Thoracic aorta (tissue), 2 donors: ENCODE measurements around the gene CYP2A7. TPM values are rescaled to one million over a fixed set of nuclear protein-coding genes. Genes with fewer than 3 reads are reported as not detected.
"Not testable (repeated sequence)": the region's sequence is repeated elsewhere in the genome, so short reads cannot be mapped to it uniquely, and the experiment has no call there.

Experiments used
- ATAC-seq: fragments of 150-250 bp; one replicate; pipeline ENCODE4 v1.8.0; 2017; ENCODE audit warnings: low read depth; ENCODE audit not compliant: insufficient number of reproducible peaks, low FRiP score
- DNase-seq: peaks from one replicate; pipeline ENCODE4 v3.0.0-alpha.2; 2020; ENCODE audit warnings: low spot score
- H3K27ac ChIP-seq, 2 donors: fragments of 200-600 bp; sonication (generic); 1 replicate in 1 of 2; 2 replicates in 1 of 2; pipeline ENCODE4 v1.5.1; 2016; ENCODE audit warnings: mild to moderate bottlenecking in 2 of 2, moderate library complexity in 2 of 2
- H3K27me3 ChIP-seq: fragments of 200-600 bp; sonication (generic); replicated peaks from 2 replicates; pipeline ENCODE4 v1.6.0; 2016; ENCODE audit warnings: mild to moderate bottlenecking; ENCODE audit not compliant: insufficient read depth
- H3K36me3 ChIP-seq: fragments of 200-600 bp; sonication (generic); one replicate; pipeline ENCODE4 v1.5.1; 2016
- H3K4me1 ChIP-seq, 2 donors: fragments of 200-600 bp; sonication (generic); 1 replicate in 1 of 2; 2 replicates in 1 of 2; pipeline versions ENCODE4 v1.5.1 to v1.6.0; 2016; ENCODE audit warnings: low read depth in 2 of 2, mild to moderate bottlenecking in 1 of 2; ENCODE audit not compliant: control insufficient read depth in 1 of 2
- H3K4me3 ChIP-seq: fragments of 200-600 bp; sonication (generic); 2 replicates; pipeline ENCODE4 v1.5.1; 2016; ENCODE audit warnings: mild to moderate bottlenecking
- H3K9me3 ChIP-seq: fragments of 200-600 bp; sonication (generic); 2 replicates; pipeline ENCODE4 v1.5.1; 2016
- total RNA-seq, 2 donors: library from RNA; depleted of rRNA; stranded (reverse); fragments of >200 nt; gene quantifications; one replicate each; pipeline versions ENCODE4 v1.1.0 to v1.2.3, GENCODE V29; 2016
- TF ChIP-seq, protein P1 (sequence below): fragments of 200-600 bp; sonication (generic); IDR thresholded peaks from one replicate; pipeline ENCODE4 v1.5.1; 2019; ENCODE audit warnings: antibody characterized with exemption

Gene CYP2A7, protein sequence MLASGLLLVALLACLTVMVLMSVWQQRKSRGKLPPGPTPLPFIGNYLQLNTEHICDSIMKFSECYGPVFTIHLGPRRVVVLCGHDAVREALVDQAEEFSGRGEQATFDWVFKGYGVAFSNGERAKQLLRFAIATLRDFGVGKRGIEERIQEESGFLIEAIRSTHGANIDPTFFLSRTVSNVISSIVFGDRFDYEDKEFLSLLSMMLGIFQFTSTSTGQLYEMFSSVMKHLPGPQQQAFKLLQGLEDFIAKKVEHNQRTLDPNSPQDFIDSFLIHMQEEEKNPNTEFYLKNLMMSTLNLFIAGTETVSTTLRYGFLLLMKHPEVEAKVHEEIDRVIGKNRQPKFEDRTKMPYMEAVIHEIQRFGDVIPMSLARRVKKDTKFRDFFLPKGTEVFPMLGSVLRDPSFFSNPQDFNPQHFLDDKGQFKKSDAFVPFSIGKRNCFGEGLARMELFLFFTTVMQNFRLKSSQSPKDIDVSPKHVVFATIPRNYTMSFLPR
- not detected for total RNA-seq

DNA sequence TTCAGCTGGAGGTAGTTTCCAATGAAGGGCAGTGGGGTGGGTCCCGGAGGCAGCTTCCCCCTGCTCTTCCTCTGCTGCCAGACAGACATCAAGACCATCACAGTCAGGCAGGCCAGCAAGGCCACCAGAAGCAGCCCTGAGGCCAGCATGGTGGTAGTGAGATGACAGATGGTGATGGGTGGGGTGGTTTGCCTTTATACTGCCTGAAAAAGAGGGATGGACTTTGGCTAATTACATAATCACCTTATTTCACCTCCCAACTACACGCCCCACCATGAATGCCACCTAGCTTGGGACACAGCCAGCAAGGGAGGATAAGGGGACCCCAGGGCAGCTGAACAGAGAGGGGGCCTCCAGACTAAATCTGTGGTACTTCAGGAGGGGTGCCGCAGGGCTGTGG lies at the start of gene CYP2A7:
TSS of gene CYP2A7 (minus strand) at position 170 of the 400 bp plus-strand sequence. CDS start at position 149, 21 bp downstream.
- H3K9me3 ChIP-seq, H3K4me1 ChIP-seq, DNase-seq, ATAC-seq, H3K27me3 ChIP-seq, H3K27ac ChIP-seq, H3K36me3 ChIP-seq, H3K4me3 ChIP-seq: not testable (repeated sequence)

DNA sequence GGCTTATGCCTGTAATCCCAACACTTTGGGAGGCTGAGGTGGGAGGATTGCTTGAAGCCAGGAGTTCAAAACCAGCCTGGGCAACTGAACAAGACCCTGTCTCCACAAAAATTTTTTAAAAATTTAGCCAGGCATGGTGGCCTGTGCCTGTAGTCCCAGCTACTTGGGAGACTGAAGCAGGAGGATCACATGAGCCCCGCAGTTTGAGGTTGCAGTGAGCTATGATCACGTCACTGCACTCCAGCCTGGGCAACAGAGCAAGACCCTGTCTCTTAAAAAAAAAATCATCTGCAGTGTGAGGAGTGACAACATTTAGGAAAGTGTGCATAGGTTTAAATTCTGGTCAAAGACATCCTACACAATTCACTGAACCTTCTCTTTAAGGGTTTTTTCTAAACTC lies 48.8 kb upstream of the CYP2A7 start:
- DNase-seq, H3K27ac ChIP-seq, H3K9me3 ChIP-seq, H3K27me3 ChIP-seq, H3K36me3 ChIP-seq, H3K4me1 ChIP-seq, H3K4me3 ChIP-seq, ATAC-seq: not testable (repeated sequence)

DNA sequence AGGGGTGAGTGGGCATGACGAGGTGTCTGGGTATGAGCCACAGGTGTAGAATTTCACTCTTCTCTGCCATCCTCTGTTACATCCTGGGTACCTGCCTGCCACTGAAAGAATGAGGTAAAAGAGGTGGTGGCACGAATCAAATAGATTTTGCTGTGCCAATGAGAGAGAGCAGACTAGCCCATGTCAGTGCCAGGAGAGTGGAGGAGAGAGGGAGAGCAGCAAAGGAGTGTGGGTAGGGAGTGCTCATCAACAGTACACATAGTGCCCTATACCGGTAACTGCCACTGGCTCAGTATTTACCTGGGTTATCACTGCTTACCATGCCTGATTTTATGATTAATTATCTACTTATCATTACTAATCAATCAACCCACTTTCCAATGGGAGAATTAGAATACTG lies 47.9 kb upstream of the CYP2A7 start:
- not testable (repeated sequence) for H3K36me3 ChIP-seq, H3K9me3 ChIP-seq, H3K4me1 ChIP-seq, ATAC-seq, H3K27me3 ChIP-seq, DNase-seq, H3K27ac ChIP-seq, H3K4me3 ChIP-seq

DNA sequence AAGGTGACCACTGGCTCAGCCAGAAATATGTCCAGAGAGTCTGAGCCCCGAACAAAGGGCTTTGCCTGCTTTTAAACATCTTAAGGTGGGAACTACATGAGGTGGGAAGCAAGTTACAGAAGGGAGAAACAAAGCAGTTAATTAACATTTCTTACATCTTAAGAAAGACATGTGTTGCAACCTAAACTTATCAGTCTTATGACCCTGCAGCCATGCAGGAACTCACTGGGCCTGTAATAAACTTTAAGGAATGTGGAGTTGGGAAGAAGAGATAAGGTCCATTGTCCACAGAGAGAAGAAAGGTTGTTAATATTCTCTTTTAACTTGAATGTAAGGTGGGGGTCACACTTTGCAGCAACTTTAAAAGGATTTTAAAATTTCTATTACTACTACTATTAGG lies 46.8 kb upstream of the CYP2A7 start:
- DNase-seq (no peak), ATAC-seq (no peak)
- no peaks in the 10 kb centered on the region for H3K36me3 ChIP-seq
- H3K4me3 ChIP-seq = no peak overlapping the region
- H3K9me3 ChIP-seq = no peaks in the 10 kb centered on the region
- no peaks in the 10 kb centered on the region for H3K4me1 ChIP-seq
- H3K27ac ChIP-seq = no peak overlapping the region
- no peaks in the 10 kb centered on the region for H3K27me3 ChIP-seq
- TF ChIP-seq, protein P1, sequence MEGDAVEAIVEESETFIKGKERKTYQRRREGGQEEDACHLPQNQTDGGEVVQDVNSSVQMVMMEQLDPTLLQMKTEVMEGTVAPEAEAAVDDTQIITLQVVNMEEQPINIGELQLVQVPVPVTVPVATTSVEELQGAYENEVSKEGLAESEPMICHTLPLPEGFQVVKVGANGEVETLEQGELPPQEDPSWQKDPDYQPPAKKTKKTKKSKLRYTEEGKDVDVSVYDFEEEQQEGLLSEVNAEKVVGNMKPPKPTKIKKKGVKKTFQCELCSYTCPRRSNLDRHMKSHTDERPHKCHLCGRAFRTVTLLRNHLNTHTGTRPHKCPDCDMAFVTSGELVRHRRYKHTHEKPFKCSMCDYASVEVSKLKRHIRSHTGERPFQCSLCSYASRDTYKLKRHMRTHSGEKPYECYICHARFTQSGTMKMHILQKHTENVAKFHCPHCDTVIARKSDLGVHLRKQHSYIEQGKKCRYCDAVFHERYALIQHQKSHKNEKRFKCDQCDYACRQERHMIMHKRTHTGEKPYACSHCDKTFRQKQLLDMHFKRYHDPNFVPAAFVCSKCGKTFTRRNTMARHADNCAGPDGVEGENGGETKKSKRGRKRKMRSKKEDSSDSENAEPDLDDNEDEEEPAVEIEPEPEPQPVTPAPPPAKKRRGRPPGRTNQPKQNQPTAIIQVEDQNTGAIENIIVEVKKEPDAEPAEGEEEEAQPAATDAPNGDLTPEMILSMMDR = no peak

DNA sequence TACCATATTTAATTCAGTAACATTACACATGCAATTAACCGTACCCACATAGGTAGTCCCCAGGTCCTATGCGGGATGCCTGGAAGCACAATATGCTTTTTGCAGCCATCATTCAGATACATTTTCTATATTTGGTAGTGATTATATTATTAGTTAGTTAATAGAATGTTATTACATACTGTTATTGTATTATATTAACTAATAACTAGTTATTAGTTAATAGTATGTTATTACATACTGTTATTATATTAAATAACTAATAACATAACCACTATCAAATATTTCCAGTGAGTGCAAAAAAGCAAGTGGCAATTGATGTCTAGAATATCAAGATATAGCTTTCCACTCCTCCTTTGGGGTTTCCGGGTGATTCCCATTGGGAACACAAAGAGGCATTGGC lies 45.5 kb upstream of the CYP2A7 start:
- Histone ChIP-seq H3K36me3 (no peaks in the 10 kb centered on the region), H3K4me1 (no peaks in the 10 kb centered on the region), H3K27ac (no peak overlapping the region), H3K9me3 (no peaks in the 10 kb centered on the region), H3K27me3 (no peaks in the 10 kb centered on the region), H3K4me3 (no peak overlapping the region)
- ATAC-seq (no peak), DNase-seq (no peak)
- TF ChIP-seq, protein P1 = no peak

DNA sequence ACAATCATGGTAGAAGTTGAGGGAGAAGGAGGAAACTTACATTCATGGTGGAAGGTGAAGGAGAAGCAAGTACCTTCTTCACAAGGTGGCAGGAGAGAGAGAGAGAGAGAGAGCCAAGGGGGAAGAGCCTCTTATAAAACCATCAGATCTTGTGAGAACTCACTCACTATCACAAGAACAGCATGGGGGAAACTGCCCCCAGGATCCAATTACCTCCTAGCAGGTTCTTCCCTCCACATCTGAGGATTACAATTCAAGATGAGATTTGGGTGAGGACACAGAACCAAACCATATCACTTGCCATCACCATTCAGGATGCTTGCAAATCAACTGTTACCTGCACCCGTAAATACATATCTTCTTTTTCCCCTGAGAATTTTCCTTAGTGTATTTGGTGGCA lies 44.2 kb upstream of the CYP2A7 start:
- H3K27me3 ChIP-seq, H3K4me3 ChIP-seq, DNase-seq, H3K27ac ChIP-seq, H3K36me3 ChIP-seq, H3K4me1 ChIP-seq, H3K9me3 ChIP-seq, ATAC-seq: not testable (repeated sequence)

DNA sequence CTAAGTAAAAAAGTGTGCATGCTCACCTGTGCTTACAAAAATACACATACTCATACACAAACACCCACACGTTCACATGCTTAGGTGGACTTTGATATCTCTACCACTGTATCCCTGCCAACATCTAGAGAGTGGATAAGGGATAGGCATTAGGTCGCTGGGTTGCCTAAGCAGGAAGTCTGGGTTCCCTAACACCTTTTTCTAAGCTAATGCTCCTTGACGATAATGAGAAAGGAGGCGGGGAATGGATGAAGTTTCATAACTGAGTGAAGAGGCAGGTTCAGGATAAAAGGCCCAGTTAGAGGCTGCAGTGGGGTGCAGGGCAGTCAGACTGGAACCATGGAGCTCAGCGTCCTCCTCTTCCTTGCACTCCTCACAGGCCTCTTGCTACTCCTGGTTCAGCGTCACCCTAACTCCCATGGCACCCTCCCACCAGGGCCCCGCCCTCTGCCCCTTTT lies 41.9 kb upstream of the CYP2A7 start:
- TF ChIP-seq, protein P1 = no peak
- no peaks in the 10 kb centered on the region for H3K4me1 ChIP-seq
- H3K27ac ChIP-seq = no peak overlapping the region
- no peaks in the 10 kb centered on the region for H3K27me3 ChIP-seq
- DNase-seq = no peak
- no peaks in the 10 kb centered on the region for H3K9me3 ChIP-seq
- H3K36me3 ChIP-seq = no peaks in the 10 kb centered on the region
- no peak for ATAC-seq
- no peak overlapping the region for H3K4me3 ChIP-seq

DNA sequence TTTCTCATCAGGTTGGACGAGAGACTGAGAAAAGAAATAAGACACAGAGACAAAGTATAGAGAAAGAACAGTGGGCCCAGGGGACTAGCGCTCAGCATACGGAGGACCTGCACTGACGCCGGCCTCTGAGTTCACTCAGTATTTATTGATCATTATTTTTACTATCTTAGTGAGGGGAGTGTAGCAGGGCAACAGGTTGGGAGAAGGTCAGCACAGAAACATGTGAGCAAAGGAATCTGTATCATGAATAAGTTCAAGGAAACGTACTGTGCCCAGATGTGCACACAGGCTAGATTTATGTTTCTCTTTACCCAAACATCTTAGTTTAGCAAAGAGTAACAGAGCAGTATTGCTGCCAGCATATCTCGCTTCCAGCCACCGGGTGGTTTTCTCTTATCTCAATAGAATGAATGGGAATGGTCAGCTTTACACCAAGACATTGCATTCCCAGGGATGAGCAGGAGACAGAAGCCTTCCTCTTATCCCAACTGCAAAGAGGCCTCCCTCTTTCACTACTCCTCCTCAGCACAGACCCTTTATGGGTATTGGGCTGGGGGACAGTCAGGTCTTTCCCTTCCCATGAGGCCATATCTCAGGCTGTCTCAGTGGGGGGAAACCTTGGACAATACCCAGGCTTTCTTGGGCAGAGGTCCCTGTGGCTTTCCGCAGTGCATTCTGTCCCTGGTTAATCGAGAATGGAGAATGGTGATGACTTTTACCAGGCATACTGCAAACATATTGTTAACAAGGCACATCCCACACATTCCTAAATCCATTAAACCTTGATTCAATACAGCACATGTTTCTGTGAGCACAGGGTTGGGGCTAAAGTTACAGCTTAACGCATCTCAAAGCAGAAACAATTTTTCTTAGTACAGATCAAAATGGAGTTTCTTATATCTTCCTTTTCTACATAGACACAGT lies 40.5 kb upstream of the CYP2A7 start:
- H3K27me3 ChIP-seq, DNase-seq, H3K27ac ChIP-seq, H3K4me1 ChIP-seq, H3K36me3 ChIP-seq, H3K9me3 ChIP-seq, ATAC-seq, H3K4me3 ChIP-seq: not testable (repeated sequence)
